Endothelial cell (in vitro differentiated cells): ENCODE data around the gene RND3. TPM values are rescaled to one million over a fixed set of nuclear protein-coding genes. Genes with fewer than 3 reads are reported as not detected.

Experiments used
- DNase-seq: peaks from one replicate; pipeline ENCODE4 v3.0.0; 2021; ENCODE audit warnings: low spot score
- H3K27ac Mint-ChIP-seq: one replicate; pipeline ENCODE4 v1.8.0; 2021; ENCODE audit warnings: mixed read lengths, inconsistent platforms; ENCODE audit not compliant: unreplicated experiment
- H3K27me3 Mint-ChIP-seq: one replicate; pipeline ENCODE4 v1.8.0; 2021; ENCODE audit warnings: mild to moderate bottlenecking, moderate library complexity, mixed read lengths, inconsistent platforms; ENCODE audit not compliant: unreplicated experiment
- H3K36me3 Mint-ChIP-seq: one replicate; pipeline ENCODE4 v1.8.0; 2021; ENCODE audit warnings: mild to moderate bottlenecking, low read depth, mixed read lengths, inconsistent platforms; ENCODE audit not compliant: unreplicated experiment
- H3K4me1 Mint-ChIP-seq: one replicate; pipeline ENCODE4 v1.8.0; 2021; ENCODE audit warnings: mild to moderate bottlenecking, mixed read lengths, inconsistent platforms; ENCODE audit not compliant: unreplicated experiment
- H3K4me3 Mint-ChIP-seq: one replicate; pipeline ENCODE4 v1.8.0; 2021; ENCODE audit warnings: mild to moderate bottlenecking, mixed read lengths, inconsistent platforms; ENCODE audit not compliant: unreplicated experiment
- H3K9me3 Mint-ChIP-seq: one replicate; pipeline ENCODE4 v1.8.0; 2021; ENCODE audit warnings: mixed read lengths, inconsistent platforms; ENCODE audit not compliant: unreplicated experiment
- CTCF ChIP-seq: fragments of 200-600 bp; sonication (generic); IDR thresholded peaks from one replicate; pipeline ENCODE4 v1.5.0; 2021; ENCODE audit warnings: antibody characterized with exemption; ENCODE audit not compliant: unreplicated experiment
- total RNA-seq: library from RNA; stranded (reverse); fragmentation: NEBNext Ultra II Directional; extraction: Animal tissue kit (Norgen Biotek cat#: 25700); gene quantifications from one replicate; pipeline ENCODE4 v1.2.1, GENCODE V29; 2021; ENCODE audit not compliant: unreplicated experiment

RND3 gene
- total RNA-seq, 1 donor from 2014 or later, result 2.9 TPM

DNA sequence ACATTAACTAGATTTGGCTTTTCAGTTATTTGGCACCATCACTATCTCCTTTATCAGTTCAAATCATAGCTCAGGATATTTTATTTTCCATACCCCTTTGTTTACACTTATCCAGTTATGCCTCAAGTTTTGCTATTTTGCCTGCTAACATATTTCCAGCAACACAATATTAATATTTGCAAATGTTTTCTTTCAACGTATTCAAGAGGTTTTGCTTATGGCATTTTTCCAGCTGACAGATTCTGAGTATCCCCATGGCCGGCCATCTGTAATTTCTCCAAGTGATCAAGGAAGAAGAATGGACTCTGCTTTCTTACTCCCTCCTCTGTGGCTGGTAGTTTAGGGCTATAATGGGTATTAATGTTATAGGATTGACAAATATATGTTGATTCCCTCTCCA, 49.4 kb downstream of the RND3 start:
- no peaks in the 10 kb centered on the region for H3K9me3 Mint-ChIP-seq
- no peak for DNase-seq
- no peak overlapping the region for H3K4me3 Mint-ChIP-seq
- no peak overlapping the region for H3K27ac Mint-ChIP-seq
- no peaks in the 10 kb centered on the region for H3K4me1 Mint-ChIP-seq
- H3K27me3 Mint-ChIP-seq, result peaks cover 2% of the 10 kb centered on the region
- H3K36me3 Mint-ChIP-seq, result peaks cover 6% of the 10 kb centered on the region
- no peak for TF ChIP-seq CTCF

DNA sequence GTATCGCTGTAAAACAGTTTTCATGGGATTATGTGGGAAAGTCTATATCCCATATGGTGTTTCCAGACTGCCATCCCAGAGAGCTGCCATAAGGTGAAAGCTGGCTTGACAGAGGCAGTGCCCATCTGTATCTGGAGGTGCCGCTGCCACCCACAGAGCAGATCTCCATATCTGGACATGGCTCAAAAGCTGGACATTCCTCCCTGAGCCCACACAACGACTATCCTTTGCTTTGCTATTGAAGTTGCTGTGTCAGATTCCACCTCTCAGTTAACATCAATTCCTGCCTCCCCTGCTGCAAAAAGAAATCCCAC, 55.2 kb downstream of the RND3 start:
- DNase-seq, result no peak
- Mint-ChIP-seq H3K36me3 (peaks cover 6% of the 10 kb centered on the region), H3K4me3 (no peak overlapping the region), H3K4me1 (no peaks in the 10 kb centered on the region), H3K9me3 (no peaks in the 10 kb centered on the region), H3K27me3 (peaks cover 2% of the 10 kb centered on the region), H3K27ac (no peak overlapping the region)
- no peak for TF ChIP-seq CTCF

DNA sequence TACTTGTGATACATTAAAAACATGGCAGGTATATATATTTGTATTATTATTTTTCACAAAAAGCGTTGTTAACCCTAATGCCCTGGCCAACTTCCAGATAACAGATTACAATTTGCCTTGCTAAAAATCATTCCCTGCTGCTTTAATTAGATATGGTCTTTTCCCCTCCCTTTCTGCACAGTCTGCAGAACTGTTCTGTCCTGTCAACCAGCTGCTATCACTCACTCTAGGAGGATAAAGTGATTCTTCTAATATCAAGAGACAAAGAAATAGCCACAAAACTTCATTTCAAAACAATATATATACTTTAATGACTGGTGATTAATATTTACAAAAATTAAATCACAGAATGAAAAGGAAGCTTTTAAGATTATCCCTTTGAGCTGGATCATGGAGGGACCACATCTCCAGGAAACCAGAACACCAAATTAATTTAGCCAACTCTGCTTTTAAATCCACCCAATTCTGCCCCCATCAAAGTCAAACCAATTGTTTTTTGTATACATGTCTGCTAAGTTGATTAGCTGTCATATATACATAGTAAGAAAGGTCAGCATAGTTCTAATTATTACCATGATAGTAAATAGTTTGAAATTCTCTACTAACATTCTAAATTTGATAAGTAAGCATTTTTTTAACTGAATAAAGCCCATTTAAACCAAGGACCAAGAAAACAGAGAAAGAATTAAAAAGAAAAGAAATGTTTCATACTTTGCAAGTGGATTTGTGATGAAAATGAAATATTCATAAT, 55.7 kb downstream of the RND3 start:
- peaks cover 6% of the 10 kb centered on the region for H3K36me3 Mint-ChIP-seq
- no peak for DNase-seq
- no peak overlapping the region for H3K4me3 Mint-ChIP-seq
- H3K4me1 Mint-ChIP-seq, result no peaks in the 10 kb centered on the region
- no peak overlapping the region for H3K27ac Mint-ChIP-seq
- TF ChIP-seq CTCF, result no peak
- peaks cover 2% of the 10 kb centered on the region for H3K27me3 Mint-ChIP-seq
- no peaks in the 10 kb centered on the region for H3K9me3 Mint-ChIP-seq

- no peak for TF ChIP-seq CTCF
- H3K36me3 Mint-ChIP-seq, result no peaks in the 10 kb centered on the region
- no peaks in the 10 kb centered on the region for H3K27me3 Mint-ChIP-seq
- H3K27ac Mint-ChIP-seq, result no peak overlapping the region
- no peaks in the 10 kb centered on the region for H3K4me1 Mint-ChIP-seq
- H3K9me3 Mint-ChIP-seq, result no peaks in the 10 kb centered on the region
- H3K4me3 Mint-ChIP-seq, result no peak overlapping the region
- DNase-seq, result no peak
Measured at GRCh38 chr2:150429384-150429961, 58.0 kb downstream of the RND3 start.

- no peaks in the 10 kb centered on the region for H3K36me3 Mint-ChIP-seq
- H3K4me3 Mint-ChIP-seq, result no peak overlapping the region
- no peaks in the 10 kb centered on the region for H3K9me3 Mint-ChIP-seq
- TF ChIP-seq CTCF, result no peak
- DNase-seq, result no peak
- H3K4me1 Mint-ChIP-seq, result no peaks in the 10 kb centered on the region
- H3K27ac Mint-ChIP-seq, result no peak overlapping the region
- no peaks in the 10 kb centered on the region for H3K27me3 Mint-ChIP-seq
Measured at GRCh38 chr2:150428641-150429040, 58.8 kb downstream of the RND3 start.
